GM12878 (cell line): Measurements from ENCODE around the gene DHRS9. TPM values are rescaled to one million over a fixed set of nuclear protein-coding genes. Genes with fewer than 3 reads are reported as not detected.

Experiments used
- ATAC-seq: fragments of 200-7000 bp; cut with Tn5 transposase; 3 replicates; pipeline ENCODE4 v1.9.1; 2020; ENCODE audit warnings: mild to moderate bottlenecking, moderate library complexity
- BruUV-seq: library from RNA; stranded (reverse); fragments of 400-500 nt; replicated peaks from 2 replicates; lab custom pipeline; 2021; lab: Mats Ljungman, UMichigan
- CTCF ChIA-PET: fragments of 300-600 bp; sonication (Branson Sonifier 250); formaldehyde crosslinking; extraction: SDS; loops from one replicate; lab custom pipeline; 2021; ENCODE audit warnings: inconsistent platforms; lab: Yijun Ruan, JAX
- POLR2A ChIA-PET: fragments of 350-600 bp; formaldehyde crosslinking; extraction: SDS; loops from one replicate; lab custom pipeline; 2021; ENCODE audit warnings: inconsistent platforms; lab: Charles Lee
- RAD21 ChIA-PET: fragments of 300-600 bp; sonication (Branson Sonifier 250); formaldehyde crosslinking; loops from one replicate; lab custom pipeline; 2023; ENCODE audit warnings: antibody characterized with exemption; ENCODE audit not compliant: unreplicated experiment; lab: Charles Lee
- SMC1A ChIA-PET: fragments of 300-600 bp; sonication (Branson Sonifier 250); formaldehyde crosslinking; loops from one replicate; lab custom pipeline; 2023; ENCODE audit not compliant: unreplicated experiment, uncharacterized antibody; lab: Charles Lee
- DNase-seq: peaks from one replicate; pipeline ENCODE4 v3.0.0-alpha.2; 2011; ENCODE audit warnings: low read depth, low spot score
- FAIRE-seq: peaks from 3 replicates; lab custom pipeline; 2011; peaks lifted over from hg19 to GRCh38; lab: Jason Lieb, UNC
- H2AFZ ChIP-seq: 2 replicates; pipeline ENCODE4 v1.6.0; 2011; ENCODE audit warnings: low read depth, low read length, control low read depth; ENCODE audit not compliant: control insufficient read depth
- H3K27ac ChIP-seq: 2 replicates; pipeline ENCODE4 v1.5.1; 2011; ENCODE audit warnings: control low read depth; ENCODE audit not compliant: control insufficient read depth, insufficient read depth
- H3K27me3 ChIP-seq, 2 experiments: replicated peaks in 1 of 2; 2 replicates each; pipeline versions ENCODE4 v1.6.0 to v1.6.1; 2011; ENCODE audit warnings: low read length in 1 of 2; ENCODE audit not compliant: control insufficient read depth in 2 of 2, insufficient read depth in 2 of 2
- H3K36me3 ChIP-seq, 2 experiments: 2 replicates each; pipeline ENCODE4 v1.5.1; 2011; ENCODE audit warnings: low read length in 1 of 2; ENCODE audit not compliant: control insufficient read depth in 2 of 2, insufficient read depth in 2 of 2
- H3K4me1 ChIP-seq: 2 replicates; pipeline ENCODE4 v1.6.1; 2011; ENCODE audit warnings: mild to moderate bottlenecking, low read length, moderate library complexity, mixed read lengths; ENCODE audit not compliant: control insufficient read depth, insufficient read depth
- H3K4me2 ChIP-seq: 2 replicates; pipeline ENCODE4 v1.6.0; 2011; ENCODE audit warnings: control low read depth; ENCODE audit not compliant: control insufficient read depth, insufficient read depth
- H3K4me3 ChIP-seq: fragments of 200-600 bp; sonication (generic); 2 replicates; pipeline ENCODE4 v1.5.1; 2016
- H3K79me2 ChIP-seq: 2 replicates; pipeline ENCODE4 v1.6.0; 2011; ENCODE audit warnings: low read length; ENCODE audit not compliant: control insufficient read depth, insufficient read depth
- H3K9ac ChIP-seq: 2 replicates; pipeline ENCODE4 v1.8.0; 2011; ENCODE audit warnings: low read length, control low read depth, mixed read lengths; ENCODE audit not compliant: control insufficient read depth, insufficient read depth
- H3K9me3 ChIP-seq: replicated peaks from 3 replicates; pipeline ENCODE4 v1.5.1; 2011; ENCODE audit warnings: mild to moderate bottlenecking, low read length; ENCODE audit not compliant: control insufficient read depth, insufficient read depth
- H4K20me1 ChIP-seq: 2 replicates; pipeline ENCODE4 v1.6.0; 2011; ENCODE audit not compliant: control insufficient read depth, insufficient read depth
- ELK1 ChIP-seq: IDR thresholded peaks from 2 replicates; pipeline ENCODE4 v1.6.1; 2012; ENCODE audit warnings: low read depth, low read length, improper control_type of control experiment
- JUND ChIP-seq: IDR thresholded peaks from 2 replicates; pipeline ENCODE4 v1.6.1; 2012; ENCODE audit warnings: low read depth, mild to moderate bottlenecking, low read length, improper control_type of control experiment, moderate library complexity
- MTA2 ChIP-seq: fragments of 450-650 bp; IDR thresholded peaks from 2 replicates; pipeline ENCODE4 v1.6.1; 2016; ENCODE audit warnings: low read depth, mild to moderate bottlenecking, moderate library complexity
- NR2C1 ChIP-seq: fragments of 450-650 bp; IDR thresholded peaks from 2 replicates; pipeline ENCODE4 v1.6.1; 2017; ENCODE audit warnings: antibody characterized with exemption, mild to moderate bottlenecking, moderate library complexity
- POU2F2 ChIP-seq: IDR thresholded peaks from 3 replicates; pipeline ENCODE4 v1.6.1; 2011; ENCODE audit warnings: low read depth, mild to moderate bottlenecking, low read length, borderline replicate concordance
- SIN3A ChIP-seq: IDR thresholded peaks from 2 replicates; pipeline ENCODE4 v1.6.1; 2012; ENCODE audit warnings: low read depth, low read length, improper control_type of control experiment
- ZNF207 ChIP-seq: fragments of 450-650 bp; IDR thresholded peaks from 2 replicates; pipeline ENCODE4 v1.6.1; 2014; ENCODE audit warnings: antibody characterized with exemption, mild to moderate bottlenecking, borderline replicate concordance
- ZNF217 ChIP-seq: fragments of 450-650 bp; IDR thresholded peaks from 2 replicates; pipeline ENCODE4 v1.6.1; 2017; ENCODE audit warnings: antibody characterized with exemption, mild to moderate bottlenecking
- ZNF24 ChIP-seq: fragments of 450-650 bp; IDR thresholded peaks from 2 replicates; pipeline ENCODE4 v1.6.1; 2017; ENCODE audit warnings: antibody characterized with exemption, mild to moderate bottlenecking
- ZNF384 ChIP-seq: IDR thresholded peaks from 2 replicates; pipeline ENCODE4 v1.6.1; 2012; ENCODE audit warnings: low read depth, mild to moderate bottlenecking, low read length, improper control_type of control experiment, borderline replicate concordance
- WGBS: methylation state at CpG from one replicate; pipeline ENCODE4 v1.1.6; 2016; ENCODE audit warnings: low lambda C conversion rate; ENCODE audit not compliant: insufficient replicate concordance, insufficient coverage; ENCODE audit errors: missing lambda C conversion rate; 5-methylcytosine and 5-hydroxymethylcytosine counted together
- in situ Hi-C: fragments of 300-500 bp; cut with MboI; formaldehyde crosslinking; loops from 9 replicates; pipeline ENCODE4 v1.14.3; 2018; ENCODE audit warnings: mixed read lengths
- intact Hi-C: fragments of 100-400 bp; cut with micrococcal nuclease; formaldehyde crosslinking; loops from one replicate; pipeline ENCODE4 v1.14.2; 2022; ENCODE audit not compliant: unreplicated experiment
- polyA plus RNA-seq, 11 experiments: library from polyadenylated mRNA; depleted of rRNA in 4 of 11; unstranded in 6 of 11; stranded (reverse) in 5 of 11; fragments of >200 nt; fragmentation: Nextera tagmentation in 4 of 11; fragmentation: Illumina TruSeq in 1 of 11; extraction: Ambion mirVana in 4 of 11; extraction: Trizol in 1 of 11; gene quantifications; 1 replicate in 1 of 11; 2 replicates in 10 of 11; pipeline versions ENCODE4 v1.2.1 to v1.2.3, GENCODE V29; 2011 to 2016; ENCODE audit warnings: inconsistent platforms in 2 of 11, missing spikeins in 2 of 11, low read depth in 1 of 11
- total RNA-seq, 4 experiments: library from RNA; depleted of rRNA in 3 of 4; stranded (reverse); fragments of >200 nt in 3 of 4; fragmentation: Illumina TruSeq in 1 of 4; extraction: Trizol in 1 of 4; gene quantifications; 2 replicates each; pipeline versions ENCODE4 v1.2.1 to v1.2.3, GENCODE V29; 2013 to 2021

Gene DHRS9
- total and polyA plus RNA-seq, 10 of the 15 experiments (the other 5 are each of a cell fraction or from before 2014, with no cell fraction given) = 0.09 to 0.34 (median 0.13) TPM; not detected in 5

- Histone ChIP-seq H2AFZ (no peak overlapping the region), H3K36me3 (no peaks in the 10 kb centered on the region), H3K4me2 (no peak overlapping the region), H3K27me3 (no peaks in the 10 kb centered on the region), H4K20me1 (no peaks in the 10 kb centered on the region)
- no peak for ATAC-seq
- ChIA-PET RAD21 (no interaction called here), SMC1A (no interaction called here)
- no TSS peak for BruUV-seq
- FAIRE-seq = no peak
- no peak for DNase-seq
- TF ChIP-seq ZNF24 (no peak), SIN3A (no peak), ZNF207 (no peak), MTA2 (no peak), POU2F2 (no peak), ZNF217 (no peak)
- TF ChIP-seq, all 136 proteins: peak for 0
- no peak overlapping the region for H3K9ac ChIP-seq
- ChIA-PET POLR2A (no interaction called here), CTCF (no interaction called here)
- no peak overlapping the region for H3K27ac ChIP-seq
- no peaks in the 10 kb centered on the region for H3K79me2 ChIP-seq
- intact Hi-C loops (no loop called here), in situ Hi-C loops (no loop called here)
- peaks cover 3% of the 10 kb centered on the region; the same call in 1 of the 2 replicates for H3K4me1 ChIP-seq
- H3K9me3 ChIP-seq = no peaks in the 10 kb centered on the region
- no peak overlapping the region for H3K4me3 ChIP-seq
Measured at GRCh38 chr2:169034984-169035544, 34.3 kb upstream of the DHRS9 start.

- H3K27ac ChIP-seq = no peak overlapping the region
- DNase-seq = no peak
- FAIRE-seq = no peak
- ChIA-PET SMC1A (no interaction called here), CTCF (no interaction called here), RAD21 (no interaction called here), POLR2A (no interaction called here)
- no peaks in the 10 kb centered on the region for H4K20me1 ChIP-seq
- H3K36me3 ChIP-seq = no peaks in the 10 kb centered on the region
- no peak overlapping the region for H3K9ac ChIP-seq
- WGBS = 0% methylated on average over 1 of the region's 1 CpG
- H3K4me3 ChIP-seq = no peak overlapping the region
- no TSS peak for BruUV-seq
- in situ Hi-C loops (no loop called here), intact Hi-C loops (no loop called here)
- H3K27me3 ChIP-seq = no peaks in the 10 kb centered on the region
- peaks cover 3% of the 10 kb centered on the region; the same call in 1 of the 2 replicates for H3K4me1 ChIP-seq
- TF ChIP-seq ZNF217 (no peak), ZNF384 (no peak), ELK1 (no peak), JUND (no peak), NR2C1 (no peak)
- H3K9me3 ChIP-seq = no peaks in the 10 kb centered on the region
- ATAC-seq = no peak
- no peak overlapping the region for H2AFZ ChIP-seq
- no peak overlapping the region for H3K4me2 ChIP-seq
- no peaks in the 10 kb centered on the region for H3K79me2 ChIP-seq
Measured at GRCh38 chr2:169035887-169036286, 33.5 kb upstream of the DHRS9 start.
